ENCODE data around the gene ECI1.

The ECI1 gene

GRCh38 chr16:2194166-2194834, 57.1 kb downstream of the ECI1 start:
- DNase-seq, result peak; percentile 24

GRCh38 chr16:2191446-2191706, 60.0 kb downstream of the ECI1 start:
- DNase-seq, result no peak

- DNase-seq, result no peak
Observed at GRCh38 chr16:2190659-2191445, 60.5 kb downstream of the ECI1 start.

GRCh38 chr16:2190002-2190658, 61.3 kb downstream of the ECI1 start:
- DNase-seq, result no peak
